Psoas muscle (tissue), 8 donors: ENCODE measurements around the gene CIROP. TPM values are rescaled to one million over a fixed set of nuclear protein-coding genes. Genes with fewer than 3 reads are reported as not detected.

Source experiments
- ATAC-seq, 4 donors: fragments of 200-7000 bp; cut with Tn5 transposase; one replicate each; pipeline ENCODE4 v1.9.1; 2020; ENCODE audit warnings: moderate library complexity in 3 of 4, mild to moderate bottlenecking in 2 of 4
- DNase-seq, 2 donors: peaks; one replicate each; pipeline ENCODE4 v3.0.0-alpha.2; 2020
- H3K27ac ChIP-seq: fragments of 200-600 bp; one replicate; pipeline ENCODE4 v1.8.0; 2022
- H3K27me3 ChIP-seq, 3 donors: fragments of 200-600 bp in 1 of 3; one replicate each; pipeline versions ENCODE4 v1.6.1 to v1.8.0; 2013 to 2022; ENCODE audit warnings: low read length in 2 of 3, mild to moderate bottlenecking in 2 of 3, moderate library complexity in 1 of 3; ENCODE audit not compliant: insufficient read depth in 3 of 3
- H3K36me3 ChIP-seq, 2 donors: fragments of 200-600 bp in 1 of 2; one replicate each; pipeline versions ENCODE4 v1.6.1 to v1.8.0; 2013 to 2022; ENCODE audit warnings: low read depth in 1 of 2, mild to moderate bottlenecking in 1 of 2, moderate library complexity in 1 of 2; ENCODE audit not compliant: insufficient read depth in 1 of 2
- H3K4me1 ChIP-seq: fragments of 200-600 bp; one replicate; pipeline ENCODE4 v1.8.0; 2022
- H3K4me3 ChIP-seq: fragments of 200-600 bp; one replicate; pipeline ENCODE4 v1.8.0; 2022; ENCODE audit warnings: mild to moderate bottlenecking
- H3K9me3 ChIP-seq: fragments of 200-600 bp; one replicate; pipeline ENCODE4 v1.8.0; 2022
- WGBS, 3 donors: extraction: QIAGEN DNeasy Blood & Tissue Kit; methylation state at CpG; one replicate each; pipeline versions ENCODE4 v1.1.6 to v1.1.7; 2013; 5-methylcytosine and 5-hydroxymethylcytosine counted together
- intact Hi-C, 2 donors: fragments of 100-400 bp; cut with DNase I; formaldehyde crosslinking; loops; one replicate each; pipeline versions ENCODE4 v1.11.0 to v1.14.2; 2022
- polyA plus RNA-seq, 3 donors: library from polyadenylated mRNA; stranded (reverse); fragments of 200-250 nt; gene quantifications; one replicate each; pipeline ENCODE4 v1.2.3, GENCODE V29; 2013
- total RNA-seq, 4 donors: library from RNA; stranded (reverse); fragmentation: NEBNext Ultra II Directional in 2 of 4; extraction: Animal tissue kit (Norgen Biotek cat#: 25700) in 2 of 4; gene quantifications; one replicate each; pipeline versions ENCODE4 v1.2.1 to v1.2.4, GENCODE V29; 2021 to 2023
- TF ChIP-seq, protein P1 (sequence below): fragments of 200-600 bp; IDR thresholded peaks from one replicate; pipeline ENCODE4 v1.8.0; 2022; ENCODE audit warnings: antibody characterized with exemption
- donor health status: healthy with polysubstance abuse.
- donor health status: DM: no; HTN: no; CAD: no; lungs with moderate emphysema.
- donor health status: Bipolar disorder and iron deficiency.
- donor health status: healthy.
- donor health status: DM: yes; HTN: yes; CAD: no.
- donor health status: DM: no; HTN: no; CAD: no.
- donor health status: DM: no; HTN: no; CAD: no.
- donor health status: DM: yes; HTN: yes; CAD: no.

The CIROP gene
- total and polyA plus RNA-seq, 7 donors: 0.03 TPM; not detected in 6

DNA sequence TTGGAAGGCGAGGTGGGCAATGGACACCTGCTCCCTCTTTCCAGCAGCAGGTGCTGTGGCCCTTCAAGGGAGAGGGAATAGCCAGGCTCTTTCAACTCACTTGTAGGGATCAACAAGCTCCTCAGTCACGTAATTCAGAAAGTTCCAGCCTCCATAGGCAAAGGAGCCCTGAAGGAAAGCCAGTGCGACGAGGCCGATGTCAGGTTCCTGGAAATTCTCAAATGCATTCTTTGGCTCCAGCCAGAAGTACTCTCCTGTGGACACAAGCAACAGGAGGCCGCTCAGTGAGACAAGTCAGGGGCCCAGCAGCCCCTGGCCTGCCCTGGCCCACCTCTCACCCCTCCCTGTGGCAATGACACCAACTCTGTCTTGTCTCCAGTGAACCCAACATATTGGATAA is 35.6 kb upstream of the CIROP start:
- no peak overlapping the region for H3K27ac ChIP-seq
- H3K9me3 ChIP-seq: no peaks in the 10 kb centered on the region
- H3K4me1 ChIP-seq: peaks cover 33% of the 10 kb centered on the region
- intact Hi-C loops: no loop called here
- no peak overlapping the region for H3K4me3 ChIP-seq
- peaks cover 0 to 84% of the 10 kb centered on the region in 2 donors for H3K36me3 ChIP-seq
- TF ChIP-seq, protein P1, sequence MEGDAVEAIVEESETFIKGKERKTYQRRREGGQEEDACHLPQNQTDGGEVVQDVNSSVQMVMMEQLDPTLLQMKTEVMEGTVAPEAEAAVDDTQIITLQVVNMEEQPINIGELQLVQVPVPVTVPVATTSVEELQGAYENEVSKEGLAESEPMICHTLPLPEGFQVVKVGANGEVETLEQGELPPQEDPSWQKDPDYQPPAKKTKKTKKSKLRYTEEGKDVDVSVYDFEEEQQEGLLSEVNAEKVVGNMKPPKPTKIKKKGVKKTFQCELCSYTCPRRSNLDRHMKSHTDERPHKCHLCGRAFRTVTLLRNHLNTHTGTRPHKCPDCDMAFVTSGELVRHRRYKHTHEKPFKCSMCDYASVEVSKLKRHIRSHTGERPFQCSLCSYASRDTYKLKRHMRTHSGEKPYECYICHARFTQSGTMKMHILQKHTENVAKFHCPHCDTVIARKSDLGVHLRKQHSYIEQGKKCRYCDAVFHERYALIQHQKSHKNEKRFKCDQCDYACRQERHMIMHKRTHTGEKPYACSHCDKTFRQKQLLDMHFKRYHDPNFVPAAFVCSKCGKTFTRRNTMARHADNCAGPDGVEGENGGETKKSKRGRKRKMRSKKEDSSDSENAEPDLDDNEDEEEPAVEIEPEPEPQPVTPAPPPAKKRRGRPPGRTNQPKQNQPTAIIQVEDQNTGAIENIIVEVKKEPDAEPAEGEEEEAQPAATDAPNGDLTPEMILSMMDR: no peak
- ATAC-seq: no peak
- 64 to 82% (median 73%) methylated on average over 6 of the region's 6 CpGs for WGBS, 3 donors
- no peaks in the 10 kb centered on the region for H3K27me3 ChIP-seq
- no peak for DNase-seq

DNA sequence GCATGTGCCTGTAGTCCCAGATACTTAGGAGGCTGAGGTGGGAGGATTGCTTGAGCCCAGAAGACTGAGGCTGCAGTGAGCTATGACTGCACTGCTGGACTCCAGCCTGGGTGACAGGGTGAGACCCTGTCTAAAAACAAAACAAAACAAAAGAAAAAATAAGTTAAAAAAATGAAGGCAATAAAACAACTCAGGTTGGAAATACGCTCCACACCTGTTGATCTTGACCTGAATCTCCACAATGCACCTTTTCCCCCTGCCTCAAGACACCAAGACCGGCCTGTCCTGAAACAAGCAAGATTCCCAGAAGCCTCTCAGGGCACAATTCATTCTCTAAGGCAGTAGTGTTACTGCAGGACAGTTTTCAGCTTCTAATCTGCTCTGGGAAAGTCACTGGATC is 35.1 kb upstream of the CIROP start:
- WGBS, 3 donors: 90 to 94% (median 93%) methylated on average over 2 of the region's 2 CpGs
- no peaks in the 10 kb centered on the region for H3K27me3 ChIP-seq
- H3K27ac ChIP-seq: no peak overlapping the region
- peaks cover 32% of the 10 kb centered on the region for H3K4me1 ChIP-seq
- intact Hi-C loops: no loop called here
- DNase-seq (no peak), ATAC-seq (no peak)
- H3K4me3 ChIP-seq: no peak overlapping the region
- no peaks in the 10 kb centered on the region for H3K9me3 ChIP-seq
- TF ChIP-seq, protein P1: no peak
- peaks cover 0 to 87% of the 10 kb centered on the region in 2 donors for H3K36me3 ChIP-seq

DNA sequence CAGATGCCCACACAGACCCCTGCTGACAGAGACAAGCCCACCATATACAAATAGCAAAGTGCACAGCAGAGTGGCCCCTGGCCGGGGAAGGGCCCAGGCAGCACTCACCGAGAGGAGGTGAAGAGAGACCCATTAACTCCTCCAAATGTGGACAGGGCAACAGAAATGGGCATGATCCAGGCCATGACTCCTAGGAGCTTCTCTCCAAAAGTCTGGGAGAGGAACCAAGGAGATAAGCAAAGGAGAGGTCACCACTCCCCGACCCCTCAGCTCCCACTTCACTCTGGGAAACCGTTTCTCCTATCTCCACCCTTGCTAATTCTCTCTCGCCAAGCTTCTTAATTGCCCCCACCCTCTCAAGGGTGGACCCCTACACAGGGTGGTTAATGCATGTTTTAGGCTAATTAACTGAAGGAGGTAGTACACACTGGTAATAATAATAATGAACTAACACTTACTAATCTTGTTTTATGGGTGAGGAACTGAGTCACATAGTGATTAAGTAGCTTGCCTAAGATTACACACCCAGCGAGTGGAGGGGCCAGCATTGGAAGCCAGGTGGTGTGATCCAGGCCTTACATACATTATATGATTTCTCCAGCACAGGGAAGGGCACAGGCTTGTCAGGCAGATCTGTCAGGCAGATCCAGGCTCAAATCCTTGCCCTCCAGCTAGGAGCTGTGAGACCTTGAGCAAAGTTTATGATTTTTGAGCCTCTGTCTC is 33.2 kb upstream of the CIROP start:
- intact Hi-C loops: no loop called here
- Histone ChIP-seq H3K4me3 (no peak overlapping the region), H3K36me3 (peaks cover 0 to 90% of the 10 kb centered on the region in 2 donors), H3K27me3 (no peaks in the 10 kb centered on the region), H3K27ac (no peak overlapping the region), H3K9me3 (no peaks in the 10 kb centered on the region), H3K4me1 (peaks cover 13% of the 10 kb centered on the region)
- ATAC-seq (no peak), DNase-seq (no peak)
- TF ChIP-seq, protein P1: no peak
- 81 to 89% (median 85%) methylated on average over 6 of the region's 6 CpGs for WGBS, 3 donors

- TF ChIP-seq, protein P1: no peak
- intact Hi-C loops: no loop called here
- 78 to 85% (median 83%) methylated on average over 11 of the region's 11 CpGs for WGBS, 3 donors
- Histone ChIP-seq H3K36me3 (peaks cover 0 to 87% of the 10 kb centered on the region in 2 donors), H3K4me3 (no peak overlapping the region), H3K4me1 (peaks cover 7% of the 10 kb centered on the region), H3K9me3 (no peaks in the 10 kb centered on the region), H3K27ac (no peak overlapping the region), H3K27me3 (no peaks in the 10 kb centered on the region)
- ATAC-seq: no peak
- DNase-seq: no peak
Measured at GRCh38 chr14:23137192-23137812, 32.5 kb upstream of the CIROP start.
